GM12892 (cell line): ENCODE measurements around the gene MAFG.

Source experiments
- DNase-seq: peaks from one replicate; pipeline ENCODE4 v3.0.0; 2011; ENCODE audit not compliant: insufficient read length
- FAIRE-seq: peaks from 2 replicates; lab custom pipeline; 2011; peaks lifted over from hg19 to GRCh38; lab: Jason Lieb, UNC
- POLR2A ChIP-seq: IDR thresholded peaks from 2 replicates; pipeline ENCODE4 v1.6.1; 2011; ENCODE audit warnings: low read depth, low read length, control low read depth
- POLR2AphosphoS5 ChIP-seq: IDR thresholded peaks from 2 replicates; pipeline ENCODE4 v1.6.1; 2011; ENCODE audit warnings: low read depth, low read length, control low read depth
- TAF1 ChIP-seq: IDR thresholded peaks from 2 replicates; pipeline ENCODE4 v1.6.1; 2011; ENCODE audit warnings: low read depth, mild to moderate bottlenecking, control low read depth, low read length, borderline replicate concordance

MAFG gene

GRCh38 chr17:81931557-81932332 lies 4.2 kb upstream of the MAFG start:
- DNase-seq (no peak), FAIRE-seq (no peak)
- TF ChIP-seq POLR2A (no peak), POLR2AphosphoS5 (no peak), TAF1 (no peak)

GRCh38 chr17:81931189-81931556 lies 3.6 kb upstream of the MAFG start:
- DNase-seq (no peak), FAIRE-seq (no peak)
- TF ChIP-seq POLR2A (no peak), POLR2AphosphoS5 (no peak), TAF1 (no peak)

GRCh38 chr17:81930142-81931125 lies 2.9 kb upstream of the MAFG start:
- TF ChIP-seq POLR2A, result no peak
- no peak for TF ChIP-seq POLR2AphosphoS5
- TF ChIP-seq TAF1, result no peak
- peak; percentile 60 for FAIRE-seq

GRCh38 chr17:81929253-81930141 lies 2.0 kb upstream of the MAFG start:
- no peak for DNase-seq
- TF ChIP-seq TAF1 (no peak), POLR2A (no peak), POLR2AphosphoS5 (no peak)
- FAIRE-seq, result no peak

More at GRCh38 chr17:81930142-81931125, 2.9 kb upstream of the MAFG start:
- DNase-seq, result no peak

GRCh38 chr17:81928544-81929252 lies 1.2 kb upstream of the MAFG start:
- DNase-seq, result no peak
- peak; percentile 46 for FAIRE-seq
- TF ChIP-seq TAF1 (no peak), POLR2A (no peak), POLR2AphosphoS5 (no peak)

- no peak for FAIRE-seq
- TF ChIP-seq POLR2A (no peak), TAF1 (no peak), POLR2AphosphoS5 (no peak)
- no peak for DNase-seq
These were observed 333 bp downstream of the MAFG start for GRCh38 chr17:81927152-81927652.

GRCh38 chr17:81926451-81927151 lies 934 bp downstream of the MAFG start:
- FAIRE-seq (peak; percentile 81), DNase-seq (peak; percentile 70)
- TF ChIP-seq TAF1 (no peak), POLR2A (no peak)

- DNase-seq (no peak), FAIRE-seq (no peak)
- no peak for TF ChIP-seq POLR2A
- TF ChIP-seq TAF1, result no peak
- TF ChIP-seq POLR2AphosphoS5, result no peak
These were observed 1.6 kb downstream of the MAFG start for GRCh38 chr17:81925860-81926450.

- FAIRE-seq (no peak), DNase-seq (no peak)
- TF ChIP-seq POLR2AphosphoS5, result no peak
- no peak for TF ChIP-seq POLR2A
- TF ChIP-seq TAF1, result no peak
These were observed 2.7 kb downstream of the MAFG start for GRCh38 chr17:81924557-81925532.
